Measurements from ENCODE around the gene LDLRAP1.
"Not testable (repeated sequence)": the region's sequence is repeated elsewhere in the genome, so short reads cannot be mapped to it uniquely, and the experiment has no call there.

The LDLRAP1 gene

GRCh38 chr1:25543425-25544242, at the start of gene LDLRAP1:
Gene LDLRAP1, plus strand, starts transcription at chr1:25543606. Its CDS starts 93 bp downstream, at chr1:25543699.
- peak; percentile 39 for DNase-seq

DNA sequence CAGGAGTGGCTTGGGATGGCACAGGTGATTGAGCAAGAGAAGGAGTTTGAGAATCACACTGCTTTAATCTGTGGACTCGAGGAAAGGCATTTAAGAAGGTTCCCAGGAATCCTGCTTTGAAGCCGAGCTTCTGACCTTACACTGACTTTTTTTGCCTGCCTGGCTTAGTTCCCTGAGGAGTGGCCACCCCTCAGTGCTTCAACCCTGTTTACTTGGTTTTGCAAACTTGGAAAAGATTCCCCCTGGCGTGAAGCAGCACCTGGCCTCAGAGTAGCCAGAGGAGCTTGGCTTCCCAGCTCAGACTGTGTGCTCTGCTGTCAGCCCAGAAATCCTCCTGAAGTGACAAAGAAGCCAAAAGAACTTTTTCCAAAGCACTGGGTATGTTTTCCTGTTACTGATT, 48.5 kb upstream of the LDLRAP1 start:
- no peak for DNase-seq

DNA sequence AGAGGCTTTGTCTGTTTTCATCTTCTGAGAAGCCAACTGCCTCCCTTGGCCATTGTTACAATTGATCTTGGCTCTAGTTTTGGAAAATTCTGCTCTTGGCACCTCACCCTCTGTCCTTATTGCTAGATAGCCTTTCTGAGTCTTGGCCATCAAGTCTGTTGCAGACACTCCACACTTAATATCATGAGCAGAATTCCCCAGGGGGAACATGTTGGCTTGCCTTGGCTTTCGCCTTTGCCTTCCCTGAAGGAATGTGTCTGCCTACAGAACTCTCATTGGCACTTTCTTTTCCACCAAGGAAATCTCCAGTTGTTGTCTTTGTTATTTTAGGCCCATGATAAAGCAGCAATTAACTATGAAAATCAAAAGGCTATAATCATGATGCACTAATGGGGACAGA, 42.7 kb upstream of the LDLRAP1 start:
- DNase-seq: no peak

DNA sequence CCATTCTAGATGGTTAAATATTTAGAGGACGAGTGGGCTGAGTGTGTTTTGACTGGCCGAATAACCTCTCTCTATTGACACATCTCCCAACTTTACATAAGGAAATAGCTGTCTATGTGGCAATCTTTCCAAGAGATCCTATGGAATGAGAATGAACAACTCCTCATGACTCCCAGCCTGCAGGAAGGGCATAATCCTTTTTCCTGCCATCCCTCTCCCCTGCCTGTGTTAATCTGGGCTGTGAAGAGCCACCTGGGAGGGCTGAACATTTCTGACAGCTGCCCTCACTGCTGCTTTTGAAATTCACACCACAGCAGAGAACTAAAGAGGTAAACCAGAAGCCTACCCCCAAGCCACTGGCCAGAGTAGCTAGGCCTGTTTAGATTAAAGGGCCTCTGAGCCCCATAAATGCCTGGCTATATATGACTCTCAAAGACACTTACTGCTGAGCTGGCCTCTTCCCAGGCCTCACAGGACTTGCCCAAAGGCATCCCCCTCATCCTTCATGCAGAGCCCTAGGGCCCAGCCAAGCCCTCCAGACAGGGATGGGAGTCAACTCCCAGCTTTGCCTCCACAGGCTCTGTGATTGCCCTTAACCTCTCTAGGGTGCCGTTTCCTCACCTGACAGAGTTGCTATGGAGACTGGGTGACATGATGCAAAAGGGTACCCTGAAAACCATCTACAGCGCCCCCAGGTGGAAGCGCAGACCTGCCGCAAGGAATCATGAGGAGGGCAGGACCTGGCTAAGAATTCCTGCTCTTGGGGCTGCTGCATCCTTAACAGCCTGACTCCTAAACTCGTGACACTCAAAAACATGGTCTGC, 42.0 kb upstream of the LDLRAP1 start:
- no peak for DNase-seq

- DNase-seq: no peak
Observed at GRCh38 chr1:25502957-25503356, 40.4 kb upstream of the LDLRAP1 start.

DNA sequence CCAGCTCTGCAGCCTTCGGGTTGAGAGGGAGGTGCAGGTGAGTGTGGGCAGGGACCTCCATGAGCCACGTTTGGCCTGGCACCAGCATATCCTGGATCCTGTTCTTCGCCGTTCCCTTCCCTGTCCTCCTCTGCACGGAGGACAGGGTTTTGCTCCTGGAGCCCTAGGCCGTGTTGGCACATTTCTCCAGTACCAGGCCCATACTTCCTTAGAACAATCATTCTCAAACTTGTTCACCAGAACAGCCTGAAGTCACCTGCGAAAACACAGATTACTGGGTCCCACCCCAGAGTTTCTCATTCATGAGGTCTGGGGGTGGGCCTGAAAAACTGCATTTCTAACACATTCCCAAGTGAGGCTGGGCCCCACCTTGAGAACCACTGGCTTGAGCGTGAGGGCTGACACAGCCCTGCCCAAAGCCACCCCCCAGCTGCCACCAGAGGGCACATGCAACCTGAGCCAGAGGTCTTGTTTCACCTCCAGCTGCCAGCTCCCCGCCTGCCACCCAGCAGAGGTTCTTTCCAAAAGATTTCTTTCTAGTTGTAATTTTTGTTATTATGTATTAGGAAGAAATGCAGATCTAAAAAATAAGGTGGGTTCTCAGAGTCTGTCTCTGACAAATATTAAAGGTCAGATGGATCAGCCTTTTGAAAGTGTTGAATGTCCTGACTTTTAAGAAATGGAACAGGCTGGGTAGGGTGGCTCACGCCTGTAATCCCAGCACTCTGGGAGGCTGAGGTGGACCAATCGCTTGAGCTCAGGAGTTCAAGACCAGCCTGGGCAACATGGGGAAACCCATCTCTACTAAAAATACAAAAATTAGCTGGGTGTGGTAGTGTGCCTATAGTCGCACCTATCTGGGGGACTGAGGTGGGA, 39.6 kb upstream of the LDLRAP1 start:
- no peak for DNase-seq

DNA sequence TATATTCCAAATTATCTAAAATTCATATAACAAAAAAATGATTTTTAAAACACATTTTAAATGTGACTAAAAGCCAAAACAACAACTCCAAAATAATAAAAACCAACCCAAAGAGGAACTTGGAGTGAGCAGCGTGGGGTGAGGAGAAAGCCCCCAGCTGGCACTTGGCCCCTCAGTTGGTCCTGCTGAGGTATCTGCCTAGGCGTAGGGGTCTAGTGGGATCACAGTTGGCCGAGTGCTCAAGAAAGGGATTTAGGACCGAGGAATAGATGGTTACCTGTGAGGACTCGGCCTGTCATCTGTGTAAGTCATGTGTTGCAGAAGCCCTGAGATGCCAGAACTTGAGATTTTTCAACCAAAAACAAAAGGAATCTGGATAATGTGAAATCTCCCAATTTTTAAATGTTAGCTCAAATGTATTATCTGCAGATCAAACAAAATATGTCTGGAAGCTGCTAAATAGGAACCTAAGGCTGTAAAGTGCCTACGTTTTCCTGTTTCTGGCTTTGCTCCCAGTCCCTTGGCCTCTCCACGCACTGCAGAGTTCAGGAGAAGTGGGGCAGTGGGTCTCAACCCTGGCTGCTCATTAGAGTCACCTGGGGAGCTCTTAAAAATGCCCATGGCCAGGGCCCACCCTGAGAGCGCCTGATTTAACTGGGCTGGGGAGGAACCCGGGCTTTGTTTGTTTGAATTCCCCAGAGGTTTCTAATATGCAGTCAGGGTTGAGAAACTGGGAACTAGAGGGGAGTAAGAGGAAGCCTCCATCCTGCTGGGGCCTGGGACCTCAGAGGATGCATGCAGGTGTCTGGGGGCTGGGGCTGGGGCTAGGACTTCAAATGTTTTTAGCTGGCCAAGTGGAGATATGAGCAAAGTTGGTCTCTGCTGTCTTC, 38.5 kb upstream of the LDLRAP1 start:
- DNase-seq: no peak

DNA sequence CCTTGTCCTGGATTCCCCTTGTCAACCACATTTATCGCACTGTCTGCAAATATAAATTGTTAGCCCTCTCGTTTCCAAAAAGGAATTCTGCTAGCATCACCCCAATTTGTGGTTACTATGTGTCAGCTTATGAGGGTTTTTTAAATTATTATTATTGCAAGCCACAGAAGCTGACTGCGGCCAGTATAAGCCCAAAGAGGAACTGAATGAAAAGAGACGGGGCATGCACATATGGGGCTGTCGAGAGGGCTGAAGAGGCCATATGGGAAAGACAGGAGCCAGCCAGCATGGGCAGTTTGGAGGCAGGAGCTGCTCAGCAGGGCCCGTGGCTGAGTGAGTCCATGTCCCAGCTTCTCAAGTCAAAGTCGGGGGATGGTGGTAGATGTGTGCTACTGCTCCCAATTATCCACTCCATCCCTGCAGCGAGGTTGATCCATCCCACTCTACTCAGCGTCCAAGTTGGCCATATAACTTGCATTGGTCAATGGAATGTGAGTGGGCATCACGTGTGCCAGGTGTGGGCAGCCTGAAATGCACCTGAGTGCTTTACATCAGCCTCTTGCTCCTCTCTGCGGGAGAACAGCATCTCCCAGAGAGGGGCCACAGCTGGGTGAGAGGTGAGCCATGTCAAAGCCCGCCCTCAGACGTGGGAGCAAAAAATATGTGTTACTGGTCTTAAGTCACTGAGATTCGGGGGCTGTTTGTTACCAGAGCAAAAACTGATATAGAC, 37.6 kb upstream of the LDLRAP1 start:
- DNase-seq: no peak

GRCh38 chr1:25506566-25507463, 36.6 kb upstream of the LDLRAP1 start:
- not testable (repeated sequence) for DNase-seq

DNA sequence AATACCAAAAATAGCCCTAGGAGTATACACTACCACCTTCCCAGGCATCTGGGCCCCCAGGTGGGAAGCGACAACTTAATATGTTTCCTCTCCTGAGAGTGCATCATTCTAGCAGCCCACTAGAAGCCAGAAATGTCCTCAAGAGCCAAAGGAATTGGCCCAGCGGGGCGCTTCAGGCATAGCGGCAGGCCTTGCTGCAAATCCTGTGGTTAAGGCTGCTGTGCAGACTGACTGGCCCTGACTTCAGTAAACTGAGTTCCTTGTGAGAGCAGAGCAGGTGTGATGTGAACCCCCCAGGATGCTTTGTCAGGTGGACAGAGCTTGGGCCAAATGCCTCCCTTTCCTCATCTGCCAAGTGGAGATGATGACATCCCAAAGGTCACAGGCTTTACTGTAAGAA, 29.7 kb upstream of the LDLRAP1 start:
- DNase-seq: no peak

GRCh38 chr1:25515033-25515432, 28.4 kb upstream of the LDLRAP1 start:
- DNase-seq: no peak

GRCh38 chr1:25516686-25517085, 26.7 kb upstream of the LDLRAP1 start:
- no peak for DNase-seq

- no peak for DNase-seq
Observed at GRCh38 chr1:25517476-25518394, 25.7 kb upstream of the LDLRAP1 start.

GRCh38 chr1:25519624-25520023, 23.8 kb upstream of the LDLRAP1 start:
- no peak for DNase-seq

DNA sequence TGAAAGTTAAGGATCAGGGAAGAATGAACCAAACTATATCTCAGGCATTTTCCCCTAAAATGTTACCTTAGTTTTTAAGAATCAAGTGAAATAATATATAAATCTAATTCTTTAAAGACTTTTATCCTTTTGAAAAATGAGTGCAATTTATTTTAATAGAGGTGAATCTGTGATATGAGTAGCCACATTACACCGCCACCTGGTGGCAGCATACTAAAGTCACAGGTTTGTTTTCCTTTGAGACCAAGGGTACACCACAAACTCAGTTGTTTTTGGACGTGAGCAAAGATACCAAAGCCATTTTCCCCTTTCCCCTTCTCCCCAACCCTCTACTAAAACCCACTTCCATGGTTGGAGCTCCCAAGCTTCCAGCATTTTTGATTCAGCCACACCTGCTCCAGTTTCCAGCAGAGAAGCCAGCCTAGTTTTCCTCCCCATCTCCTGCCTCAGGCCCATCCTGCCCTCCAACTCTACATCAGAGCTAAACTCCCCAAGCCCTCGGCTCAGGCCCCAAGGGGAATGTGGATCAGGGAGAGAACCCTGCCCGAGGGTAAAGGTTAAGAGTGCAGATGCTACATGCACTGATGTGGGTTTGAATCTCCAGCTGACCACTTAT, 22.9 kb upstream of the LDLRAP1 start:
- peak; percentile 78 for DNase-seq

DNA sequence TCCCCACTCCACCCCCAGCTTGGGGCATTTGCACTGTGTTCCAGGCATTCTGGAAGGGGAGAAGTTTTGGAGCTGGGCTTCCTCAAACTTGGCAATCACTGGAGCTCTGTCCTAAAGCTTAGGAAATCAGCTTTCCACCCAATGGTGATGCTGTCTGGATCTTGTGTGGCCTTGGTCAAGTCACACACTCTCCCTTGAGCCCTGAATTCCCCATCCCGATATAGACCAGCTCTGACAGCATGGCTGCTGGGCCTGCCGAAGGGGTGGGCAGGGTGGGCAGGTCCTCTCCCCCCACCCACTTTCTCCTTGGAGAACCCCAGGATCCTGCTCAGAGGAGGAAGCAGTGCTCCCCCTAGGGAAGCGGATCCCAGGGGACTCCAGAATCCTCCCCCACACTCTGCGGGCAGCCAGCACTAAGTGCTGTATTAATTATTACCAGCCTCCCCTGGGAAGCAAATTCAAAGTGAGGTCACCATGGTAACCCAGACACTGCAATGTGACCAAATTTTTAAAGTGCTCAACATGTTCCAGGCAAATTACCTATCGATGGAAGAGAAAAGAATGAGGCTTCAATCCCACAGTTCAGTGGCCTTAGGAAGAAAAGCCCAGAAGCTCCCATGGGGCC, 21.3 kb upstream of the LDLRAP1 start:
- no peak for DNase-seq

DNA sequence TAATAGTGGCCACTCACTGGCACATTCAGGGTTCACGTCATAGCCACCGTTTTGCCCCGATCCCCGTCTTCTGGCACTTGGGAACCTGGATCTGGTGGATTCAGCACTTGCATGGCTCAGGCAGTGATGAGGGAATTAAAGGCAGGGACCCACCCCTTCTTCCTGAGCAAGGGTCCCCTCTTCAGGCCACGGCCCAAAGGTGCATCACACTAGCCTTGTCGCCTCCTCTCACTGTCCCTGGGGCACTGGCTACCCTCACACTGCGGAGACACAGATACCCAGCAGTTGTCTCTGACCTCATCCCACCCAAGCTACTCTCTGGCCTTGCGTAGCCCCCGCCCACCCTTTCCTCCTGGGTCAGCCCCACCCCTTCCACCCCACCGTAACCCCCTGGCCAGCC, 19.9 kb upstream of the LDLRAP1 start:
- DNase-seq: no peak
